ENCODE measurements around the gene SEPTIN1.
"Not testable (repeated sequence)": the region's sequence is repeated elsewhere in the genome, so short reads cannot be mapped to it uniquely, and the experiment has no call there.

DNA sequence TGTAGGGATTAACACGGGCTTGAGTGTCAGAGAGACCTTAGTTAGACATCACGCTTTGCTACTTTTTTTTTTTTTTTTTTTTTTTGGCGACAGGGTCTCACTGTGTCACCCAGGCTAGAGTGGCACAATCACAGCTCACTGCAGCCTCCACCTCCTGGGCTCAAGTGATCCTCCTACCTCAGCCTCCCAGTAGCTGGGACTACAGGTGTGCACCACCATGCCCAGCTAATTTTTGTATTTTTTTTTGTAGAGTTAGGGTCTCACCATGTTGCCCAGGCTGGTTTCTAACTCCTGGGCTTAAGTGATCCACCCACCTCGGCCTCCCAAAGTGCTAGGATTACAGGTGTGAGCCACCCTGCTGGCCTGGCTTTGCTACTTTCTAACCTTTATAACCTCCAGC is 14.3 kb upstream of the SEPTIN1 start:
- TF ChIP-seq POLR2A (IDR thresholded peaks at IDR 0.05); POLR2AphosphoS5 (IDR thresholded peaks at IDR 0.05); EP300 (IDR thresholded peaks at IDR 0.05; ENCODE audit: low read depth): not testable (repeated sequence)
- TF ChIP-seq, protein P1, sequence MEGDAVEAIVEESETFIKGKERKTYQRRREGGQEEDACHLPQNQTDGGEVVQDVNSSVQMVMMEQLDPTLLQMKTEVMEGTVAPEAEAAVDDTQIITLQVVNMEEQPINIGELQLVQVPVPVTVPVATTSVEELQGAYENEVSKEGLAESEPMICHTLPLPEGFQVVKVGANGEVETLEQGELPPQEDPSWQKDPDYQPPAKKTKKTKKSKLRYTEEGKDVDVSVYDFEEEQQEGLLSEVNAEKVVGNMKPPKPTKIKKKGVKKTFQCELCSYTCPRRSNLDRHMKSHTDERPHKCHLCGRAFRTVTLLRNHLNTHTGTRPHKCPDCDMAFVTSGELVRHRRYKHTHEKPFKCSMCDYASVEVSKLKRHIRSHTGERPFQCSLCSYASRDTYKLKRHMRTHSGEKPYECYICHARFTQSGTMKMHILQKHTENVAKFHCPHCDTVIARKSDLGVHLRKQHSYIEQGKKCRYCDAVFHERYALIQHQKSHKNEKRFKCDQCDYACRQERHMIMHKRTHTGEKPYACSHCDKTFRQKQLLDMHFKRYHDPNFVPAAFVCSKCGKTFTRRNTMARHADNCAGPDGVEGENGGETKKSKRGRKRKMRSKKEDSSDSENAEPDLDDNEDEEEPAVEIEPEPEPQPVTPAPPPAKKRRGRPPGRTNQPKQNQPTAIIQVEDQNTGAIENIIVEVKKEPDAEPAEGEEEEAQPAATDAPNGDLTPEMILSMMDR (IDR thresholded peaks at IDR 0.05) = not testable (repeated sequence)

Data from transverse colon (tissue), 4 donors.